Omental fat pad (tissue), 4 donors: ENCODE measurements around the gene FAM24A. TPM values are rescaled to one million over a fixed set of nuclear protein-coding genes. Genes with fewer than 3 reads are reported as not detected.
"Not testable (repeated sequence)": the region's sequence is repeated elsewhere in the genome, so short reads cannot be mapped to it uniquely, and the experiment has no call there.

ENCODE experiments used
- ATAC-seq: fragments of 150-250 bp; one replicate; pipeline ENCODE4 v1.9.1; 2016; ENCODE audit warnings: mild to moderate bottlenecking, moderate library complexity; ENCODE audit not compliant: low FRiP score
- DNase-seq: peaks from one replicate; pipeline ENCODE4 v3.0.0-alpha.2; 2019; ENCODE audit warnings: low spot score
- total RNA-seq, 4 donors: library from RNA; depleted of rRNA; stranded (reverse); fragments of >200 nt; gene quantifications; one replicate each; pipeline ENCODE4 v1.1.0, GENCODE V29; 2016
- TF ChIP-seq, protein P1 (sequence below), 3 donors: fragments of 450-650 bp; IDR thresholded peaks; one replicate each; pipeline ENCODE4 v1.5.1; 2016 to 2017; ENCODE audit warnings: antibody characterized with exemption in 3 of 3, mild to moderate bottlenecking in 3 of 3, moderate library complexity in 2 of 3

The FAM24A gene
- total RNA-seq, 4 donors from 2014 or later = not detected

- ATAC-seq = no peak
- no peak for DNase-seq
- TF ChIP-seq, protein P1, sequence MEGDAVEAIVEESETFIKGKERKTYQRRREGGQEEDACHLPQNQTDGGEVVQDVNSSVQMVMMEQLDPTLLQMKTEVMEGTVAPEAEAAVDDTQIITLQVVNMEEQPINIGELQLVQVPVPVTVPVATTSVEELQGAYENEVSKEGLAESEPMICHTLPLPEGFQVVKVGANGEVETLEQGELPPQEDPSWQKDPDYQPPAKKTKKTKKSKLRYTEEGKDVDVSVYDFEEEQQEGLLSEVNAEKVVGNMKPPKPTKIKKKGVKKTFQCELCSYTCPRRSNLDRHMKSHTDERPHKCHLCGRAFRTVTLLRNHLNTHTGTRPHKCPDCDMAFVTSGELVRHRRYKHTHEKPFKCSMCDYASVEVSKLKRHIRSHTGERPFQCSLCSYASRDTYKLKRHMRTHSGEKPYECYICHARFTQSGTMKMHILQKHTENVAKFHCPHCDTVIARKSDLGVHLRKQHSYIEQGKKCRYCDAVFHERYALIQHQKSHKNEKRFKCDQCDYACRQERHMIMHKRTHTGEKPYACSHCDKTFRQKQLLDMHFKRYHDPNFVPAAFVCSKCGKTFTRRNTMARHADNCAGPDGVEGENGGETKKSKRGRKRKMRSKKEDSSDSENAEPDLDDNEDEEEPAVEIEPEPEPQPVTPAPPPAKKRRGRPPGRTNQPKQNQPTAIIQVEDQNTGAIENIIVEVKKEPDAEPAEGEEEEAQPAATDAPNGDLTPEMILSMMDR (IDR thresholded peaks at IDR 0.05) = no peak
These were observed 26.2 kb upstream of the FAM24A start for GRCh38 chr10:122884166-122884565.

- DNase-seq = no peak
- no peak for ATAC-seq
- TF ChIP-seq, protein P1 (IDR thresholded peaks at IDR 0.05) = no peak
These were observed 16.0 kb upstream of the FAM24A start for GRCh38 chr10:122894261-122894944.

DNA sequence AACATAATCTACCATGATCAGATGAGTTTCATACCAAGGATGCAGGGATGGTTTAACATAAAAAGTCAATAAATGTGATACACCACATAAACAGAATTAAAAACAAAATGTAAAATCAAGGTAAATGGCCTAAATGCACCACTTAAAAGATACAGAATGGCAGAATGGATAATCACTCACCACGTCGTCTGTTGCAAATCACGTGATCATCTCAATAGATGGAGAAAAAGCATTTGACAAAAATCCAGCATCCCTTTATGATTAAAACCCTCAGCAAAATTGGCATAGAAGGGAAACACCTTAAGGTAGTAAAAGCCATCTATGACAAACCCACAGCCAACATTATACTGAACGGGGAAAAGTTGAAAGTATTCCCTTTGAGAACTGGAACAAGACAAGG lies 6.5 kb upstream of the FAM24A start:
- not testable (repeated sequence) for DNase-seq, ATAC-seq

DNA sequence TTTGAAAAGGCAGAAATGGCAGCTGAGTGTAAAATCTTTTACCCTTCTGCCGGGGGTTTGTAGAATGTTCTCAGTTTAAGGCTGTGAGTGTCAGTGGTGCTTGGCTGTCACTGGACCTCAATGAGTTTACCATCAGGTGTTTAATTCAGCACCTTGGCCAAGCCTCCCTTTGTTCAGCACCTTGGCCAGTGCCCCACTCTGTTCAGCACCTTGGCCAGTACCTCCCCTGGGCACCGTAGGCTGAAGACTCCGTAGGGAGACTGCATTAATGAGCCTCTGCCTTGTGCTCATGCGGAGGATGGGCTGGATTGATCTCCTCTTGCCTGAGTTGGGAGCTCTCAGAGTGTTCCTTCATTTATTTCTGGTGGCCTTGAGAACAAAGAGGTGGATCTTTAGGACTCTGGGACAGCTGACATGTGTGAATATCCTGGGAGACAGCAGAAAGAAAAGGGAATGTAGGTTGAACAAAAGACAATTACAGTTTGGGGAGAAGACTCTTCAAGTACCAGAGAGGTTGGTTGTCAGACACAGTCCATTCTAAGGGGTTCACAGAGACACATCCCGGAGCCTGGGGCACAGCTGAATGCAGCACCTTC lies 1.6 kb downstream of the FAM24A start:
- ATAC-seq (no peak), DNase-seq (no peak)
- TF ChIP-seq, protein P1 (IDR thresholded peaks at IDR 0.05) = no peak

DNA sequence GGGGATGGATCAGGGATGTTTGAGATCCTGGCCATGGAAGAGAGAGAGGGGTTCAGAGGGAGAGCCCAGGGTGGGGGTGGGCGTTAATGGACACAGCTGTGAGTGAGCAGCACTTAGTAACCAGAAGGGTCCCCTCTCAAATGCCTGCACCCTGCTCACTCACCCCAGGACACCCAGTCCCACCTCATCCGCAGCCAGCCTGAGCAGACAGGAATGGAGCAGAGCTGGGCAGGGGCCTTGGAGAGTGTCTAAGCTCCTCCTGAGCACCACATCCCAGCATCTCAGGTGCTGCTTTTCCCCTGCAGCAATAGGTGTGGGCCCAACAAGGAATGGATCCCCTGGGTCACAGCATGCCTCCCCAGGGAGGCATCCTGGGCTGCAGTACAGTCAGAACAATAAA lies 5.3 kb downstream of the FAM24A start:
- ATAC-seq (no peak), DNase-seq (no peak)
- TF ChIP-seq, protein P1 (IDR thresholded peaks at IDR 0.05) = no peak

GRCh38 chr10:122930140-122930539 lies 19.7 kb downstream of the FAM24A start:
- TF ChIP-seq, protein P1 (IDR thresholded peaks at IDR 0.05) = no peak
- DNase-seq = no peak
- ATAC-seq = no peak

DNA sequence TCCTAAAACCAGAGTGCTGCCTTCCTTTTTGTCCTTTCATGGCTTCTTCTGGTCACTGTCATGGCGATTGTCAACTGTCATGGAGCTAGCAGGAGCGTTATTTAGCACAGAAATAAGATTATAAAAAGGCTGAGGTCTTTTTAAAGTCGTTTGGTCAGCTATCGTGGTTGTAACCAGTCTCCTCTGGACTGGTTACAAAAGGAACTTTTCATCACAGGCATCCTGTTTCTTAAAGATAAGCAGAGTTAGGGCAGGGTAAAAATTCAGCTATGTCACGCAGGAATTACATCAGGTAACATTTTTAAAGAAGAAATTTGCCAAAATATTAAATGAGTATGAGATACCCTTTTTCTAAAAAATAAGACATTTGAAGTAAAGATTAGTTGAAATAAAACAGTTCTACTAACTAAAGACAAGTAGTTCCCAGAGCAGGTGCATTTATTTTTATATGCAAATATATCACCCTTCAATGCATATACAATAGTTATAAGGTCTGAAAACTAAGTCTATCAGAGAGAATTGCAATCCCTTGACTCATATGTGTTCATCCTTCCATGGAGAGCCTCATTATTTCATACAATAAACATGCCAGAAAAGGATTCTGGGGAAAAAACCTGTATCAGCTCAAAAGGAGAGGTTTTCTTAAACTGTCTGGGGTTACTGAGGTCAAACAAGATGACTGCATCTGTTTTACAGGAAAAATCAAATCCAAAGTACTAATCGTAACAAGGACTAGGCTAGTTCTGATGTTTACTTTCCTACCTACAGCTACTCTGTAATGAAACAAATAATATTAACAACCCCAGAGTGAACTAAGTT lies 20.9 kb downstream of the FAM24A start:
- TF ChIP-seq, protein P1 (IDR thresholded peaks at IDR 0.05) = no peak
- no peak for DNase-seq

More for the DNA sequence above, 20.9 kb downstream of the FAM24A start:
- no peak for ATAC-seq
